VCaP (cell line): ENCODE results near the gene ALG9.

Experiments
- H3K27ac ChIP-seq: fragments of 450-650 bp; 2 replicates; pipeline ENCODE4 v1.5.1; 2017
- TF ChIP-seq, protein P1 (sequence below): fragments of 450-650 bp; conservative IDR thresholded peaks from 2 replicates; pipeline ENCODE4 v1.5.1; 2017; ENCODE audit warnings: mild to moderate bottlenecking, moderate library complexity

Gene ALG9

DNA sequence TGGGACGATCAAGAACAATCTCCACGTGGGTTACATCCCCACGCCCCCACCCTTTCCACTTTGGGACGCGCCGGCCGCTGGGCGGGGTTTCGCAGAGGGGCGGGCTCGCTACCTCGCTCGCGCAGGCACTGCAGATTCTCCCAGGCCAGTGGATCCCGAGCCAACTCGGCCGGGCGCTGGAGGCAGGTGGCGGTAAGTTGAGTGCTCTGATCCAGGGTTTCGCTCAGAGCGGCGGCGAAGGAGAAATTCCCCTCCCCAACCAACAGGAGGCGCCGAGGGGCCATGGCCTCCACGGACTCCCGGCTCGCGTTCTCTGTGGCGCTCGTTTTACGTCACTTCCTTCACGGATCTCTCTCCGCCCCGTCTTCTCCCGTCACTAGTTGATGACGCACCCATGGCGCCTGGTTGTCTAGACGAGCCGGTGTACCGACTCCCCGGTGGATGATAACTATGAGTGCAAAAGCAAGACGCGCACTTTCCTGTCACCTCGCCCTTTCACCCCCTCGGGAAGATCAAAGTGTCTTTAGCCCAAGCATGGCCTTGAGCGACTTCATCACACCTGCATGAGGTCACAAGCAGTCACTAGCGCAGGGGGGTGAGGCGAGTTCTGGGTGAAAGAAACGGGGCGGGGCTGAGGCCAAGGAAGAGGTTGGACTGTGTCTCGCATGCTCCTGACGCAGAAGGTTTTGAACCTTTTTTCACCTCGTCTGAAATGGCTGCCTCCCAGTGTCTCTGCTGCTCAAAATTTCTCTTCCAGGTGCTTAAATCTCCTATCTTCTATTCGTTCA, 7.7 kb upstream of the ALG9 start, which contains the start of the genes CFAP68 and FDXACB1:
Gene CFAP68 (plus strand): TSS at position 693 of the 788 bp plus-strand sequence. CDS start 20 bp downstream, at position 713.
Gene FDXACB1 (minus strand): TSS at position 317 of the 788 bp plus-strand sequence. CDS start 33 bp downstream, at position 284.
- TF ChIP-seq, protein P1, sequence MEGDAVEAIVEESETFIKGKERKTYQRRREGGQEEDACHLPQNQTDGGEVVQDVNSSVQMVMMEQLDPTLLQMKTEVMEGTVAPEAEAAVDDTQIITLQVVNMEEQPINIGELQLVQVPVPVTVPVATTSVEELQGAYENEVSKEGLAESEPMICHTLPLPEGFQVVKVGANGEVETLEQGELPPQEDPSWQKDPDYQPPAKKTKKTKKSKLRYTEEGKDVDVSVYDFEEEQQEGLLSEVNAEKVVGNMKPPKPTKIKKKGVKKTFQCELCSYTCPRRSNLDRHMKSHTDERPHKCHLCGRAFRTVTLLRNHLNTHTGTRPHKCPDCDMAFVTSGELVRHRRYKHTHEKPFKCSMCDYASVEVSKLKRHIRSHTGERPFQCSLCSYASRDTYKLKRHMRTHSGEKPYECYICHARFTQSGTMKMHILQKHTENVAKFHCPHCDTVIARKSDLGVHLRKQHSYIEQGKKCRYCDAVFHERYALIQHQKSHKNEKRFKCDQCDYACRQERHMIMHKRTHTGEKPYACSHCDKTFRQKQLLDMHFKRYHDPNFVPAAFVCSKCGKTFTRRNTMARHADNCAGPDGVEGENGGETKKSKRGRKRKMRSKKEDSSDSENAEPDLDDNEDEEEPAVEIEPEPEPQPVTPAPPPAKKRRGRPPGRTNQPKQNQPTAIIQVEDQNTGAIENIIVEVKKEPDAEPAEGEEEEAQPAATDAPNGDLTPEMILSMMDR = peak; percentile 98

DNA sequence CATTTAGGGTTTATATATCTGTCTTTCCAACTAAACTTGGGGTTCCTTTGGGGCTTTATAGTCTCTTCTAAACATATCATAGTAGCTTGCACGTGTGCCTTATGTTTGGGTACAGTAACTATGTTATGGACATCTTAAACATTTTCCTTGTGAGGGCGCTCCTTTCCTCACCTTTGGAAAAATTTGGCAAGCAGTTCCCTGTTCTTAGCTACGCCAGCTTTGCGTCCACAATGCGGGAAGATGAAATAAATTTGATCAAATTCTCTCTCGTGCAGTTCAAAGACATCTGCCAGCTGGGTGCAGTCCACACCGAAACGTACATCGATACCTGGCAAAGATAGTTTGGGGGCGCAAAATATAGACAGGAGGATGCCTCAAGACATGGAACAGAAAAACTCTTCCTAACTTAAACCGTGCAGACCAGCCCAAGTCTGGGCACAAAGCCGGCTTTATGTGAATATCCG, 7.0 kb upstream of the ALG9 start:
- TF ChIP-seq, protein P1 = no peak
- peak overlapping the region; percentile 87 for H3K27ac ChIP-seq

More for the DNA sequence above, 7.7 kb upstream of the ALG9 start, which contains the start of the genes CFAP68 and FDXACB1:
- H3K27ac ChIP-seq = peak within 1 kb of the TSS; percentile 87

DNA sequence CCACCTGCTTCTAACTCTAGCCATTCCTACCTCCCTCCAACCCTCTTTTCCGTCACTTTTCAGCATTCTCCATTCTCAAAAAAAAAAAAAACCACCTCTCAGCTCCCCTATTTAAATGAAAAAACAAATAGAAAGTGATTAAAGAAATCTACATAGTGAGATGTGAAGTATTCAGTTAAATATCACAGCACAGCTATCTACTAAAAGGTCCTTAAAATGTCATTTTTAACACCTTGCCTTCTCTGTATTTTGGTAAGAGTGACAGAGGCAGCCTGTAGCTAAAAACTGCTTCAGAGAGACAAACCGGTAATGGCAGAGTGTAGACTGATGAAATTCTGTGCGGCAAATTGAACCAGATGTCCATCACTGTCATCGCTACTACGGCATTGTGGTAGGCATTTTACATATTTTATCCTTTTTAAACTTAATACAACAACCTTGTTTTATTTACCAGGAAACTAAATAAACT, 346 bp upstream of the ALG9 start:
- TF ChIP-seq, protein P1 = no peak
- peak overlapping the region; percentile 81 for H3K27ac ChIP-seq

DNA sequence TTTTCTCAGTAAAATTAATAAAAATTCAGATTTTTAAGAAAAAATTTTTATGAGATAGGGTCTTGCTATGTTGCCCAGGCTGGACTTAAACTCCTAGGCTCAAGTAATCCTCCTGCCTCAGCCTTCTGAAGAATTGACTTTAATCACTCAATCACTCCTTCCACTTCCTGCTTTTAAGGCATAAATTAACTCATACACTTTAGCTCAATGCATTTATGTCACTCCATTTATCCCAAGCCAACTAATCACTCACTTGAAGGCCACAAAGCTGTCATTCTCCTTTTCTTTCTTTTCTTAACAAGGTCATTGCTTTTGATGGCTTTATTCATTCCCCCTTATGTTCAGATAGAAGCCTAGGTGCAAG, 877 bp downstream of the ALG9 start:
- peak overlapping the region; percentile 81 for H3K27ac ChIP-seq

DNA sequence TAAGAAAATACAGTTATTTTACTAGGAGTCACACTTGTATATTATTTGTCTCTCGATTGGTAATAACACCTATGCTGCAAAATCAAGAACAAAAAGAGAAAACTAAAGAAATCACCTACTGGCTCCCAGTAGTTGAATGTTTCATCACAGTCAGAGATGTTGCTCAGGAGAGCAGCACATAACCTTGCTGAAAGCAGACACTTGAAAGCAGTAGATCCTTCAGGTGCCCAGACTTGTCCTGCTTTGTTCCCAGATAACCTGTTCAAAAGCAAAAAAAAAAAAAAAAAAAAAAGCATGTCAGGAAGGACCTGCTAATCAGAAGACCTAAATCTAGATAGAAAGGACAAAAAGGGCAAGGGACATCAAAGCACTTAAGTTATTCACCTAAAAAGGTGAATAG, 1.3 kb downstream of the ALG9 start:
- peak overlapping the region; percentile 81; the same call in 1 of the 2 replicates for H3K27ac ChIP-seq
- TF ChIP-seq, protein P1 = no peak

More for the DNA sequence above, 877 bp downstream of the ALG9 start:
- TF ChIP-seq, protein P1 = no peak

DNA sequence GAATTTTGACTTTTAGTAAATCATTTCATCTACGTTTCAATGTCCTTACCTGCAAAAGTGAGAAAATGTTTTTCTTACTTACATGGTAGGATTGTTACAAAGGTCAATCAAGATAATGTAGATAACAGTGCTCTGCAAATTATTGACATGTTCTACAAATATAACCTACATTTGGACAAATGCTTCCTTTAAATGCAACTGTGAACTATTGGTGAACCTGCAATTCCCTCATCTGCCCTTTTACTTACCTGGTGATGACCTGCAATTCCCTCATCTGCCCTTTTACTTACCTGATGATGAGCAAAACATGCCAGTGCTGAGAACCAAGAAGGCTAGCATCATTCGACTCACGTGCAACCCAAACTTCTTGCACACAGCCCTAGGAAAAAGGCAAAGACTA, 11.1 kb downstream of the ALG9 start:
- TF ChIP-seq, protein P1 = no peak
- H3K27ac ChIP-seq = no peak overlapping the region

DNA sequence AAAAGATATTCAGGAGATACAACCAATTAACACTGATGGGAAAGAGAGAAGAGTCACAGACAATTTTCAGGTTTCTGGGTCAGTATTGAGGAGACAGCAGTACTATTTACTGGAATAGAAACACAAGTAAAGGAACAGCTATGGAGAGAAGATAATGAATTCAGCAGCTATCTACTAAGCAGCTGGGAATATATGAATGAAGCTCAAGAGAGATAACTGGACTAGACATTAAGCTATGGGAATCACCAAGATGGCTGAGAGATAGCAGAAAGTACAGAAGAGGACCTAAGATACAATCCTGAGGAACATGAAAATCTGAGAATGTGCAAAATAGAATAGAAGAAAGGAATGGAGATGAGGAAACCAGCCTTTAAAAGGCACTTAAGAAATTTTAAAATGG, 15.9 kb downstream of the ALG9 start:
- TF ChIP-seq, protein P1 = no peak
- H3K27ac ChIP-seq = no peak overlapping the region
